ENCODE results near the gene SOD2. TPM values are rescaled to one million over a fixed set of nuclear protein-coding genes. Genes with fewer than 3 reads are reported as not detected.

SOD2 gene
- polyA plus RNA-seq, 3 donors, result 447 to 746 (median 569) TPM

- TF ChIP-seq CTCF (IDR thresholded peaks at IDR 0.05), result no peak
- 100% methylated on average over 1 of the region's 1 CpG for WGBS (ENCODE audit: insufficient coverage)
- Mint-ChIP-seq H3K27me3 (ENCODE audit: low read depth in 3 of 3) (no peaks in the 10 kb centered on the region), H3K9me3 (no peaks in the 10 kb centered on the region), H3K27ac (peak overlapping the region; percentile 46 to 88 (median 74)), H3K36me3 (peaks cover 69 to 95% of the 10 kb centered on the region in 2 donors), H3K4me1 (peaks cover 61% of the 10 kb centered on the region), H3K4me3 (no peak overlapping the region)
- Histone ChIP-seq H3K4me3 (replicated peaks in 1 of 3; ENCODE audit: low read depth in 2 of 3, low read length in 3 of 3) (no peak overlapping the region), H3K27me3 (ENCODE audit: control insufficient read depth in 2 of 2, insufficient read depth in 2 of 2, low read length in 2 of 2) (no peaks in the 10 kb centered on the region), H3K9ac (ENCODE audit: insufficient read depth, low read length, poor library complexity, severe bottlenecking) (no peak overlapping the region), H3K9me3 (replicated peaks in 1 of 2; ENCODE audit: control insufficient read depth in 1 of 2, insufficient read depth in 1 of 2, low read length in 2 of 2) (no peaks in the 10 kb centered on the region), H3K36me3 (replicated peaks in 1 of 2; ENCODE audit: control insufficient read depth in 1 of 2, insufficient read depth in 2 of 2, low read length in 2 of 2) (peaks cover 68 to 94% of the 10 kb centered on the region in 2 donors), H4K20me1 (ENCODE audit: insufficient read depth, low read length) (peaks cover 96% of the 10 kb centered on the region), H3K4me1 (ENCODE audit: control insufficient read depth in 1 of 2, insufficient read depth in 2 of 2, low read length in 2 of 2) (peaks cover 37 to 57% of the 10 kb centered on the region in 2 donors), H2AFZ (ENCODE audit: insufficient read depth, low read depth, low read length, poor library complexity, severe bottlenecking) (no peak overlapping the region), H3K79me2 (ENCODE audit: insufficient read depth, low read length) (peaks cover 47% of the 10 kb centered on the region), H3K4me2 (replicated peaks; ENCODE audit: extremely low read depth, low read length, poor library complexity, severe bottlenecking) (no peak overlapping the region), H3K27ac (ENCODE audit: low read depth in 1 of 2, low read length in 2 of 2) (peak overlapping the region; percentile 41 to 64)
- intact Hi-C loops (cut with micrococcal nuclease), result no loop called here
- peak in 1 of 3 donors; percentile 37 for DNase-seq
Observed at GRCh38 chr6:159682810-159683209, 10.2 kb downstream of the SOD2 start.

GRCh38 chr6:159682295-159682694 lies 10.7 kb downstream of the SOD2 start:
- Mint-ChIP-seq H3K4me1 (peaks cover 58% of the 10 kb centered on the region), H3K9me3 (no peaks in the 10 kb centered on the region), H3K36me3 (peaks cover 65 to 92% of the 10 kb centered on the region in 2 donors), H3K27me3 (ENCODE audit: low read depth in 3 of 3) (no peaks in the 10 kb centered on the region), H3K4me3 (no peak overlapping the region), H3K27ac (peak overlapping the region in 2 of 7 donors; percentile 45 to 80)
- peak in 1 of 3 donors; percentile 27 for DNase-seq
- Histone ChIP-seq H3K4me2 (replicated peaks; ENCODE audit: extremely low read depth, low read length, poor library complexity, severe bottlenecking) (no peak overlapping the region), H3K4me1 (ENCODE audit: control insufficient read depth in 1 of 2, insufficient read depth in 2 of 2, low read length in 2 of 2) (peaks cover 37 to 57% of the 10 kb centered on the region in 2 donors), H3K27me3 (ENCODE audit: control insufficient read depth in 2 of 2, insufficient read depth in 2 of 2, low read length in 2 of 2) (no peaks in the 10 kb centered on the region), H3K4me3 (replicated peaks in 1 of 3; ENCODE audit: low read depth in 2 of 3, low read length in 3 of 3) (no peak overlapping the region), H3K27ac (ENCODE audit: low read depth in 1 of 2, low read length in 2 of 2) (peak overlapping the region in 1 of 2 donors; percentile 64), H3K36me3 (replicated peaks in 1 of 2; ENCODE audit: control insufficient read depth in 1 of 2, insufficient read depth in 2 of 2, low read length in 2 of 2) (peaks cover 66 to 94% of the 10 kb centered on the region in 2 donors), H2AFZ (ENCODE audit: insufficient read depth, low read depth, low read length, poor library complexity, severe bottlenecking) (no peak overlapping the region), H3K9me3 (replicated peaks in 1 of 2; ENCODE audit: control insufficient read depth in 1 of 2, insufficient read depth in 1 of 2, low read length in 2 of 2) (no peaks in the 10 kb centered on the region), H3K9ac (ENCODE audit: insufficient read depth, low read length, poor library complexity, severe bottlenecking) (no peak overlapping the region), H3K79me2 (ENCODE audit: insufficient read depth, low read length) (peaks cover 42% of the 10 kb centered on the region), H4K20me1 (ENCODE audit: insufficient read depth, low read length) (peaks cover 92% of the 10 kb centered on the region)
- no peak for TF ChIP-seq CTCF (IDR thresholded peaks at IDR 0.05)
- intact Hi-C loops (cut with micrococcal nuclease), result no loop called here
- WGBS (ENCODE audit: insufficient coverage), result no CpG with 5 or more reads among the region's 3 CpGs
